ENCODE data around the gene TMA16. TPM values are rescaled to one million over a fixed set of nuclear protein-coding genes. Genes with fewer than 3 reads are reported as not detected.

The TMA16 gene
- polyA plus RNA-seq, 1 donor from 2014 or later: 6.6 TPM

DNA sequence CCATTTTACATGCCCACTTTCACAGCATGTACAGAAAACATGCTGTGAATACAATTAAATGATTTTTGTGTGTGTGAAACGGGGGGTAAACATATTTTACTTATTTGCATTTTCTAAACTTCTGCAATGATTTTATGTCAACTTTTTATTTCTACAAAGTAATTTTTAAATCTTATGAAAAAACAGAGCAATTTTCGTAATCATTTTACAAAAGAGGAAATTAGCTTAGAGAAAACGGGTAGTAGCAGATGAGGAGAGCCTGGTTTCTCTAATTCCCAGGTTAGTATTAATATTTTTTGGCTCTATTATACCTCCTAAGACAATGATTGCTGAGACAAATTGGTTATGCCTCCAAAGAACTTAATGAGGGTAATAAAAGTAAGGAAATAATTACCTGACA lies 24.1 kb upstream of the TMA16 start:
- Histone ChIP-seq H3K9me2 (ENCODE audit: insufficient read depth, low read length) (no peaks in the 10 kb centered on the region), H3K27ac (ENCODE audit: low read length) (no peak overlapping the region), H3K4me3 (ENCODE audit: low read length) (no peak overlapping the region), H3K9me3 (ENCODE audit: low read length) (no peaks in the 10 kb centered on the region), H3K27me3 (ENCODE audit: insufficient read depth, low read depth, low read length) (no peaks in the 10 kb centered on the region), H2AFZ (ENCODE audit: low read depth, low read length) (no peak overlapping the region), H3K79me2 (replicated peaks; ENCODE audit: insufficient read depth, low read length) (no peaks in the 10 kb centered on the region), H4K20me1 (ENCODE audit: insufficient read depth) (no peaks in the 10 kb centered on the region), H3K36me3 (ENCODE audit: insufficient read depth, low read length) (no peaks in the 10 kb centered on the region), H3K4me2 (ENCODE audit: low read length) (no peak overlapping the region), H3K9ac (ENCODE audit: low read length) (no peak overlapping the region), H3F3A (ENCODE audit: insufficient read depth, low read length, poor library complexity, severe bottlenecking) (no peaks in the 10 kb centered on the region)
- TF ChIP-seq REST (IDR thresholded peaks at IDR 0.05; ENCODE audit: borderline replicate concordance) (no peak), RAD21 (conservative IDR thresholded peaks at IDR 0.05) (no peak), POLR2AphosphoS5 (IDR thresholded peaks at IDR 0.05) (no peak), EP300 (conservative IDR thresholded peaks at IDR 0.05; ENCODE audit: poor library complexity, severe bottlenecking) (no peak), MXI1 (conservative IDR thresholded peaks at IDR 0.05; ENCODE audit: poor library complexity, severe bottlenecking) (no peak)

GRCh38 chr4:163473130-163473529 lies 21.4 kb upstream of the TMA16 start:
- Histone ChIP-seq H3K9me2 (ENCODE audit: insufficient read depth, low read length) (no peaks in the 10 kb centered on the region), H3F3A (ENCODE audit: insufficient read depth, low read length, poor library complexity, severe bottlenecking) (no peaks in the 10 kb centered on the region), H3K27me3 (ENCODE audit: insufficient read depth, low read depth, low read length) (no peaks in the 10 kb centered on the region), H3K4me3 (ENCODE audit: low read length) (no peak overlapping the region), H3K4me2 (ENCODE audit: low read length) (no peak overlapping the region), H3K9me3 (ENCODE audit: low read length) (no peaks in the 10 kb centered on the region), H3K36me3 (ENCODE audit: insufficient read depth, low read length) (no peaks in the 10 kb centered on the region), H4K20me1 (ENCODE audit: insufficient read depth) (no peaks in the 10 kb centered on the region), H2AFZ (ENCODE audit: low read depth, low read length) (no peak overlapping the region), H3K9ac (ENCODE audit: low read length) (no peak overlapping the region), H3K79me2 (replicated peaks; ENCODE audit: insufficient read depth, low read length) (no peaks in the 10 kb centered on the region), H3K27ac (ENCODE audit: low read length) (no peak overlapping the region)
- TF ChIP-seq RAD21 (conservative IDR thresholded peaks at IDR 0.05) (no peak), REST (IDR thresholded peaks at IDR 0.05; ENCODE audit: borderline replicate concordance) (no peak), SMC3 (conservative IDR thresholded peaks at IDR 0.05; ENCODE audit: poor library complexity) (no peak), EZH2 (IDR thresholded peaks at IDR 0.05; ENCODE audit: borderline replicate concordance, insufficient read depth, low read length, poor library complexity, severe bottlenecking) (no peak), POLR2AphosphoS5 (IDR thresholded peaks at IDR 0.05) (no peak), EP300 (conservative IDR thresholded peaks at IDR 0.05; ENCODE audit: poor library complexity, severe bottlenecking) (no peak), MXI1 (conservative IDR thresholded peaks at IDR 0.05; ENCODE audit: poor library complexity, severe bottlenecking) (no peak), CTCF (IDR thresholded peaks at IDR 0.05; ENCODE audit: poor library complexity, severe bottlenecking) (no peak), TAF1 (IDR thresholded peaks at IDR 0.05; ENCODE audit: low read depth) (no peak)
